ENCODE measurements around the gene MARK2.

The MARK2 gene

DNA sequence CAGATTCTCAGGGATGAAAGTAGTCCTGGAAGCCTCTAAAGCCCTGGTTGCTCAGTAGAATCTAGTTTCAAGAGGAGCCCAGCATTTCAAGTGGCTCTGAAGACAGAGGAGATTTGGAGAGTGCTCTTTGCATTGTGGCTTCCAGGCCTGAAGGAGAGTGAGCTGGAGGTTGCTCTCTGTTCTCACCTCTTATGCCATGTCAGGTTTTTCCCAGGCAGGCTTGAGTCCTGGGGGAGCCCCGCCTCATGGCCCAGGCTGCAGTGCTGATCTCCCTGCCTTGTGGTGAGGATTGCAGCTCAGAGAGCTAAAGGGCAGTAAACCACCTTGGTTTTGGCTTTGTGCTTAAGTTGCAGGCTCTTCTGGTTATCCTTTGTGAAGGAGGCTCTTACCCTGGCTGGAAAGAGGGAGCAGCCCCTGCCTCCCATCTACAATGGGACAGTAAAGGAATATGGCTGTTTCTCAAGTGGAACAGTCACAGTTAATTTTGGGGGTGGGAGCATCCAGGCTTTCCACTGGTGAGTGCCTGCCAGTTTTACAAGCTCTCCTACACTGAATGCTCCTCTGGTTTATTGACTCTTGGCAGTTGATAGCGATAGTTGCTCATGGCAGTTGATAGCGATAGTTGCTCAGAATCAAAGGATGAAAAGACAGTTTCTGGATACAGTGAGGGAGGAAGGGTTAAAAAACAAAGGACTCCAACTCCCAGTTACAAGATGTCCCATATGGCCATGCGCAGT, 45.5 kb downstream of the MARK2 start:
- DNase-seq: no peak

- no peak for DNase-seq
These were observed 48.6 kb downstream of the MARK2 start for GRCh38 chr11:63887386-63887999.

GRCh38 chr11:63888170-63889086, 49.5 kb downstream of the MARK2 start:
- DNase-seq: no peak

DNA sequence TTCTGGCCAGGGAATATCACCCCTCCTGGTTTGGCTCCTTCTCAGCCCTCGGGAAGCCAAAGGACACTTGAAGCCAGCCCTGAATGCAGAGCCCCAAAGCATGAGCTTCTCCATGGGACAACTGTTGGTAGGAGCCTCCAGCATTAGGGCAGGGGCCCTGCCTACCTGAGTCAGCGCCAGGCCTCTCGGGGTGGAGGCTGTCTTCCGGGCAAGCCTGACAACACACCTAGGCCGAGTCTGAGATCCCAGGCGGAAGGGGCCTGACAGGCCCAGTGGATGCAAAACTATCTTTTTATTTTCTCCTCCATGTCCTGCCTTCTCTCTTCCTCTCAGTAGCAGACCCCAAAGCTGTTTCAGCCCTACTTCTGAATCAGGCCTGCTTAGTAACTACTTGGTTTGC, 50.4 kb downstream of the MARK2 start:
- DNase-seq: no peak

DNA sequence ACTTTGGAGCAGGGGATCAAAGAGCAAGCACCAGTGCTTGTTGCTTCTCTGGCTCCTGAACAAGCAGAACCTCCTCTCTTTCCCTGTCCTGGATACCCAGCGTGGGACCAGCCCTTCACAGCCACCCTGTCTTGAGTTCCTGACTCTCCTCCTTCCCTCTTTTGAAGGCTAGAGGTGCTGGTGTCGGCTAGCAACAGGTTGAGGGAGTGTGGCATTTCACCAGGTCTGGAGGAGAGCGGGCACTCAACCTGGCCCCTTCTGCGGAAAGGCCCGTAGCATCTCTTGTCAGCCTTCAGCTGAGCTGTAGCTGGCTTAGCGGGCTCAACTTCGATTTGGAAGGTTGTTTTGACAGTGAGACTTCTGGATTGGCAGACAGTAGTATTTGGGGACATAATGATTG, 51.5 kb downstream of the MARK2 start:
- no peak for DNase-seq

DNA sequence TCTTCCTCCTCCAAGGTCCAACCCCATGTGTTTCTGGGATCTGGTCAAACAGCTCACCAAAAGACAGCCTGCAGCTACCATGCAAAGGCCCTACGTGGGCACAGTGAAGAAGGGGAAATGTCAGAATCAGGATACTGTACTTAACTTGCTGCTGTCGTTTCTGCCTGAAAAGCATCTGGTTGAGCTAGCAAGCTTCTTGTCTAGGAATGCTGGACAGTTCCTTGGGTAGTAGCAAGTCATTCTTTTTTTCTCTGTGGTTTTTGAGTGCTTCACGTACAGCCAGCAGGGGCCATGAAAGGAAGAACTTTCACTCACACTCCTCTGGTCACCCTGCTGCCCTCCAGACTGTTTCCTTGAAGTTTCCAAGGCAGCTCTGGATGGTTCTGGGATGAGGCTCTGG, 53.3 kb downstream of the MARK2 start:
- no peak for DNase-seq

DNA sequence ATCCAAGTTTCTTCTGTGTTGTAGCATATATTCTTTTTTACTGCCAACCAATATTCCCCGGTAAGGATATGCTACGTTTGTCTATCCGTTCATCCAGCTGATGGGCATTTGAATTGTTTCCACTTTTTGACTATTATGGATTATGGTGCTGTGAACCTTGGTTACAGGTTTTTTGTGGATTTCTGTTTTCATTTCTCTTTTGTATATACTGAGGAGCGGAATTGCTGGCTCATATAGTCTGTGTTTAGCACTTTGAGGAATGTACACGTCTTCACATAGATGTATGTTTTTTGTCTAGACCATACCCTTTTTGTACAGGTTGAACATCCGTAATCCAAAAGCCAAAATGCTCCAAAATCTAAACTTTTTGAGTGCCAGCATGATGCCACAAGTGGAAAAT, 54.4 kb downstream of the MARK2 start:
- no peak for DNase-seq

DNA sequence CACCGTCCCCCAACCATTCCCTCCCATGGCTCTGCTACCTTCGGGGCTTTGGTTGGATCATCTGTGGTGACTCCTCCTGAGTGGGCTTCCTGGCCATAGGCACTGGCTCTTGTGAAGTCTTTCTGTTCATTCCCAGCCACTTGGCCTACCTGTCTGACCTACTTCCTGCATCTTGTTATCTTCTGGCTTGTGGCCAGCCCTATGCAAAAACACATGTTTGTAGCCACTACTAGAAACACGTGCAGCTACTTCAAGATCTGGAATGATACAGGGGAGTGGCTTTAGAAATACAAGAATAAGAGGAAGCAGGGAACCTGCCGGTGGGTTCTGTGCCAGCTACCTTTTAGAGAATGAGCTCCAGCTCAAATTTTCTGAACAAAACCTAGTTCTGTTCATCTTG, 57.2 kb downstream of the MARK2 start:
- DNase-seq: no peak

DNA sequence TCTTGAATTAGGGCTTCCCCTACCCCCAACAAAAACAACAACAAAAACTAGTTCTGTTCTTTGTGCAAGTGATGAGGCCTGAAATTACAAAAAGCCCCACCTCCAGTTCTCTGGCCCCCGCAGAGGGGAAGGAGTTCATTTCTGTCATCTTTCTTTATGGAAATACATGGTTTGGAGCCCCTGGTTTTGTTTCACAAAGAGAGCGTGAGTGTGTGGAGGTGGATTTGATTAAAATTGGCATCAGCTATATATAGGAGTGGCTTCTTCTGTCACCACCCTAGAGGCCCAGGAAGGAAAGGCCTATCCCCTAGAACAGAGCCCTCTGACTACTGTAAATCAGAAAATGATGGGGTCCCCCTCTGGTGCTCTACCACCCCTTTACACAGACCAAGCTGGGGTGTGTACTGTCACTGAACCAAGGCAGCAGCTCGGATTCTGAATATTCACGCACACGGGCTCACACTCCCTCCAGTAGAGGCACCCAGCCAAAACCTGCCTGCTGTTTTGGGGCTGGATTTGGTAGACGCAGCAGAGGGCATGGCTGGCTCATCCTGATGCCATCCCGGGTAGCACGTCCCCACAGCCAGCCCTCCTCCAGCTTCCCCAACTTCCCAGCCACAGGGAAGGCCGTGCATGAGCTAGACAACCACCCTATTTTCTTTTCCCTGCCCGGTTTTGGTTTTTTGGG, 58.7 kb downstream of the MARK2 start:
- DNase-seq: no peak

DNA sequence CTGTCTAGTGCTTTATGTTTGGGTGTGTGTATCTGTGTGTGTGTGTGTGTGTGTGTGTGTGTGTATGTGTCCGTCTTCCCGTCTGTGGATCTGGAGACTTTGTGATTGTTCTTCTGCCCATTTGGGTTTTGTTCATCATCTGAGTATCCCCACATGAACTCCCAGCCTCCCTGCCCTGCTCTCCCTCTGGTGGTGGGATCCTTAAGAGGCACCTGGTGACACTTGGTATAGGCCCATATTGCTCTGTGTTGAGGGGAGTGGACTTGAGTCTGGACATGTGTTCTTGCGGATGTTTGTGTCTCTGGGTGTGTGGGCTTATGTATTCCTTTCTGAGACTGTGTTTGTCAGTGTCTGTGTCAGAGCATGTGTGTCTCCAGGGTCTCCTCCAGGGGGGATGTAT, 62.8 kb downstream of the MARK2 start:
- no peak for DNase-seq

DNA sequence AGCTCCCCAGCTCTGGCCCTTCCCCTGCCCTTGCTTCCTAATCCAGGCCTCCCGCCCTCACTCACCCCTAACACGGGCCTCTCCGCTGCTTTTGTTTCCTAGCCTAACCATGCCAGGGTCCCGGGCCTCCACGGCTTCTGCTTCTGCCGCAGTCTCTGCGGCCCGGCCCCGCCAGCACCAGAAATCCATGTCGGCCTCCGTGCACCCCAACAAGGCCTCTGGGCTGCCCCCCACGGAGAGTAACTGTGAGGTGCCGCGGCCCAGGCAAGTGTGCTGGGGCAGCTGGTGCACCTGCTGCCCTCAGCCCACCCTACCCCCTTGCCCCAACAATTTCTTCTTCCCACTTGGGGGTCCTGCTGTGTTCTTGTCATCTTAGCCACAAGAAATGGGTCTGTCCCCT, 65.0 kb downstream of the MARK2 start:
- no peak for DNase-seq

DNA sequence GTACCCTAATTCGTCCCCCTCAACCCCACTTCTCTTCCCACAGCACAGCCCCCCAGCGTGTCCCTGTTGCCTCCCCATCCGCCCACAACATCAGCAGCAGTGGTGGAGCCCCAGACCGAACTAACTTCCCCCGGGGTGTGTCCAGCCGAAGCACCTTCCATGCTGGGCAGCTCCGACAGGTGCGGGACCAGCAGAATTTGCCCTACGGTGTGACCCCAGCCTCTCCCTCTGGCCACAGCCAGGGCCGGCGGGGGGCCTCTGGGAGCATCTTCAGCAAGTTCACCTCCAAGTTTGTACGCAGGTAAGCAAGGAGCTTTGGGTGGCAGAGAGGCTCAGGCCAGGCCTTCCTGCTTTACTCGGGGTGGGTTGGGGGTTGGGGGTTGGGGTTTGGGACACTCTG, 65.8 kb downstream of the MARK2 start:
- DNase-seq: no peak

- DNase-seq: no peak
These were observed 66.3 kb downstream of the MARK2 start for GRCh38 chr11:63905179-63905578.

DNA sequence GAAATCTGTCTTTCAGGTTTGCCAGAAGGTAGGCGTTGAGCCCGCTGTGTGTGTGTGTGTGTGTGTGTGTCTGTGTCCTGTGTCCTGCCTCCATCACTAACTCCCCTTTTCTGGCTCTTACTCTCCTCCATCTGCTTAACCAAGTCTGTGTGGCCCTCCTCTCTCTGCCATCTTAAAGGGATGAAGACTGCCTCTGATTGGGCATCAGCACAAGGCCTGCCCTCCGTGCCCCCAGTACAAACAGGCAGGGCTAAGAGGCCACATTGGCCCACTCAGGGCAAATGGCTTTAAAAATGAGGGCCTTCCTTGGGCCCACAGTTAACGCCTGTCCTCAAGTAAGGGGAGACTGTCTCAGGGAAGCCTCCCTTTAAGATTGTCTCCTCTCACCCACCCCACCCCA, 67.2 kb downstream of the MARK2 start:
- DNase-seq: no peak

DNA sequence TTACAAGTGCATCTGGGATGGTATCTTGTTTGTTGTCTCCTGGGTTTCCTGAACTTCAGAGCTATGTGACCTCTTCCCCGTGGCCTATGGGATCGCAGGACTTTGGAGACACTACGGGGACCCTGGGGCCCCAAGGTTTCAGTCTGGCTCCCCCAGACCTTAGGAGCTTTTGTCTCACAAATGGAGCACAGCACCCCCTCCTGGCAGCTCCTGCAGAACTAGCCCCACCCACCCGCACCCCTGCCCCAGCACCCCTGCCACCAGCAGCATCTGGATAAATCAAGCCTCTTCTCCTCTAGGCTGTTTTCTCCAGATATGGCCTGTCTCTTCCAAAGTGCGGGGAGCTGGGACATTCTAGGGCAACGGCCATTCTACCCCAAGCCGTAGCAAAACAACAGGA, 67.7 kb downstream of the MARK2 start:
- no peak for DNase-seq

DNA sequence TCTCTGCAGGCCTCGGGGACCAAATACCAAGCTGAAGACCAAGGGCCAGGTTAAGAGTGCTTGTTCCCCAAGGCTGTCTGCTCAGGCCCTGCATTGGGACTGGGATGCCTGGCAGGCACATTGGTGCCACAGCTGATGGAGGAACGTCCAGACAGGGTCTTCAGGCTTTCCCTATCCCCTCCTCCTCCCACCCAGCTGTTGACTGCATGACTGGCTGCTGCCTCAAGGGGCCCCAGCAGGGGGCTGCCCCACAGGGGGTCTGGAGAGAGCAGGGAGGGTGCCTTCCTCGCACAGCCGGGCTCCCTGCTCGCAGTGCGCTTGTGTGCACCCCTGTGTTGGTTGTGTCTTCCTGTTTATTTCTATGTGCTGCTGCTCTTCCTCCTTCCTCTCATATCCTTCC, 68.2 kb downstream of the MARK2 start:
- DNase-seq: peak in 1 of 2 experiments; percentile 49

DNA sequence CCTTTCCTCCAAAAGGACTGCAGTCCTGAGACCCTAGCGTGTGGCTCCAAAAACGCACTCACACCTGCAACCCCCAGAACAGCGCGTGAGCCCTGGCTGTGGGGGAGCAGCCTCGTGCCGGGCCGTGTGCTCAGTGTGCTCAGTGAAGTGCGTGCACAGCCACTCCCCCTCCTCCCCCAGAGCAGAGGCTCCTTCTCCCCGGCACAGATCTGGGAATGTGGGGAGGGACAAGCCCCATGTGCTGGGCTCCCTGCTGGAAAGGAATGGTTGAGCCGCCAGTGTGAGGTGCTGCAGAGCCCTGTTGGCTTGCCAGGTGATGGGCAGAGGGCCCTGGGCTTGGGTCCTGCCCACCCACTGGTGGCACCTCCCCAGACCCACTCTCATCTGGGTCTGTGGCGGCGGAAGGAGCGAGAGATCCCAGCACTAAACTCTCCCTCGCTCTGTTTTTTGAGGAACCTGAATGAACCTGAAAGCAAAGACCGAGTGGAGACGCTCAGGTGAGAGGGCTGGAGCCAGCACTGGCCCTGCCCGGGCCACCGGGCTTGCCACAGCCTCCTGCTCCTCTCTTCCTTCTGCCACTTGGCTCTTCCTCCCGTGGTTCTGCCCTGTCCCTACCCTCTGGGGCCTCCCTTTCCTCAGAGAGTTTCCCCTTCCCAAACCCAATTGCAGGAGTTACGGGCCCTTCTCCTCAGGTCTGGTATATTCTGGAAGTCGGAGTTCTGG, 69.1 kb downstream of the MARK2 start:
- DNase-seq: no peak

- DNase-seq: no peak
These were observed 69.9 kb downstream of the MARK2 start for GRCh38 chr11:63908631-63909401.

- peak; percentile 64 to 90 for DNase-seq
These were observed 70.9 kb downstream of the MARK2 start for GRCh38 chr11:63909591-63910506.

DNA sequence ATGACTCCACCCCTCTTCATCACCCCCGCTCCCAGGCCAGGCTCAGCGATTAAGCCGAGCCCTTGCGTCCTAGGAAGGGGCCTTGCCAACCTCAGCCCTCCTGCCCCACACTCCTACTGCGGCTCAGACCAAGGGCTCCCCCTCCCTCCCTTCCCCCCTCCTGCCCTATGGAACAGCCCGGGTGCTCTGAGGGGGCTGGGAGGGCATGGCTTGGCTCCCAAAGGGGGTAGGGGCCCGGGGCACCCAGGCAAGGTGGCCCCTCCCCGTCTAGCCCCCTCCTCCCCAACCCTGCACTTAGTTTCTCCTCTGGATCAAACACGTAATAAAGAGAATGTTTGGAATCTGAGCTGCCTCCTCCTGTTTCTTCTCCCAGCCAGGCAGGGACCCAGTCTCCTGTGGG, 71.8 kb downstream of the MARK2 start:
- DNase-seq: peak in 1 of 2 experiments; percentile 51

DNA sequence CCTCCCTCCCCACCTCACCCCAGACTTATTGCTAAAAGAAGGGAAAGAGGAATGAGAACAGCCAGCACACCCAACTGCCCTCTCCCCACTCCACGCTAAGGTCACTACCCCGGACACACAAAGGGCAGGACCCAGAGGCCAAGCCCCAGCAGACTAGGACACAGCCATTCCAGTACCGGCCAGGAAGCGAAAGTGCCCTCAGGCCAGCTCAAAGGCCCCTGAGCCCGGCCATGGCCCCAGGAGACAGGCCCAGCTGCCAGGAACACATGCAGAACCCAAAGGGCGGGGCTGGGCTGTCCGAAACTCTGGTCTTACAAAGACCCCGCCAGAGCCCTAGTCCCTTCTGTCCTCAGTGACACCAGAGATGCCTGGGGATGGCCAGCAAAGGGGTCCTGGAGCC, 72.5 kb downstream of the MARK2 start:
- DNase-seq: no peak
